Neural cell (in vitro differentiated cells): ENCODE data around the gene MAPK1. TPM values are rescaled to one million over a fixed set of nuclear protein-coding genes. Genes with fewer than 3 reads are reported as not detected.

ENCODE experiments used
- H2AFZ ChIP-seq: fragments of 200-600, 300-800 bp; sonication (generic), shearing (Covaris generic); 2 replicates; pipeline ENCODE4 v1.6.0; 2014; ENCODE audit warnings: low read depth, mild to moderate bottlenecking, antibody characterized with exemption, low read length, moderate library complexity
- H3F3A ChIP-seq: fragments of 200-600 bp; shearing (Covaris generic); 2 replicates; pipeline ENCODE4 v1.6.1; 2016; ENCODE audit warnings: mild to moderate bottlenecking, moderate library complexity, mixed read lengths, antibody characterized with exemption, low read length; ENCODE audit not compliant: insufficient read depth, poor library complexity, severe bottlenecking
- H3K27ac ChIP-seq: fragments of 200-600, 300-800 bp; sonication (generic), shearing (Covaris generic); 2 replicates; pipeline ENCODE4 v1.5.1; 2014; ENCODE audit warnings: mild to moderate bottlenecking, low read length, moderate library complexity
- H3K27me3 ChIP-seq: fragments of 300-800, 200-600 bp; sonication (generic), shearing (Covaris generic); 2 replicates; pipeline ENCODE4 v1.6.0; 2014; ENCODE audit warnings: mild to moderate bottlenecking, low read depth, low read length, moderate library complexity; ENCODE audit not compliant: insufficient read depth
- H3K36me3 ChIP-seq: fragments of 300-800, 200-600 bp; sonication (generic), shearing (Covaris generic); 2 replicates; pipeline ENCODE4 v1.5.1; 2014; ENCODE audit warnings: mild to moderate bottlenecking, antibody characterized with exemption, low read length, moderate library complexity; ENCODE audit not compliant: insufficient read depth
- H3K4me2 ChIP-seq: fragments of 300-800, 200-600 bp; sonication (generic), shearing (Covaris generic); 2 replicates; pipeline ENCODE4 v1.6.0; 2014; ENCODE audit warnings: mild to moderate bottlenecking, low read length
- H3K4me3 ChIP-seq: fragments of 300-800, 200-600 bp; sonication (generic), shearing (Covaris generic); 2 replicates; pipeline ENCODE4 v1.5.1; 2014; ENCODE audit warnings: mild to moderate bottlenecking, low read length, moderate library complexity
- H3K79me2 ChIP-seq: fragments of 200-600 bp; shearing (Covaris generic); replicated peaks from 2 replicates; pipeline ENCODE4 v1.6.0; 2014; ENCODE audit warnings: mild to moderate bottlenecking, low read length, moderate library complexity; ENCODE audit not compliant: insufficient read depth
- H3K9ac ChIP-seq: fragments of 300-800, 200-600 bp; sonication (generic), shearing (Covaris generic); 2 replicates; pipeline ENCODE4 v1.6.1; 2016; ENCODE audit warnings: mild to moderate bottlenecking, low read length, mixed read lengths
- H3K9me2 ChIP-seq: fragments of 200-600 bp; shearing (Covaris generic); 2 replicates; pipeline ENCODE4 v1.6.1; 2016; ENCODE audit warnings: mild to moderate bottlenecking, low read length, mixed read lengths; ENCODE audit not compliant: insufficient read depth
- H3K9me3 ChIP-seq: fragments of 200-600, 300-800 bp; sonication (generic), shearing (Covaris generic); 2 replicates; pipeline ENCODE4 v1.6.1; 2016; ENCODE audit warnings: mild to moderate bottlenecking, mixed run types, low read length, moderate library complexity, mixed read lengths
- H4K20me1 ChIP-seq: fragments of 200-600 bp; shearing (Covaris generic); 2 replicates; pipeline ENCODE4 v1.6.1; 2016; ENCODE audit warnings: mild to moderate bottlenecking, mixed run types; ENCODE audit not compliant: insufficient read depth
- CTCF ChIP-seq: fragments of 450-650 bp; IDR thresholded peaks from 2 replicates; pipeline ENCODE4 v1.5.1; 2014; ENCODE audit warnings: antibody characterized with exemption, mild to moderate bottlenecking, moderate library complexity; ENCODE audit not compliant: poor library complexity, severe bottlenecking
- EP300 ChIP-seq: fragments of 450-650 bp; conservative IDR thresholded peaks from 2 replicates; pipeline ENCODE4 v1.6.1; 2014; ENCODE audit warnings: antibody characterized with exemption, mild to moderate bottlenecking, moderate library complexity; ENCODE audit not compliant: poor library complexity, severe bottlenecking
- EZH2 ChIP-seq: fragments of 200-600, 300-800 bp; shearing (Covaris generic), sonication (generic); IDR thresholded peaks from 2 replicates; pipeline ENCODE4 v1.6.1; 2014; ENCODE audit warnings: antibody characterized with exemption, low read length, borderline replicate concordance, mild to moderate bottlenecking; ENCODE audit not compliant: insufficient read depth, poor library complexity, severe bottlenecking
- MXI1 ChIP-seq: fragments of 450-650 bp; conservative IDR thresholded peaks from 2 replicates; pipeline ENCODE4 v1.6.1; 2014; ENCODE audit warnings: antibody characterized with exemption, mild to moderate bottlenecking; ENCODE audit not compliant: poor library complexity, severe bottlenecking
- POLR2AphosphoS5 ChIP-seq: IDR thresholded peaks from 2 replicates; pipeline ENCODE4 v1.6.1; 2012
- RAD21 ChIP-seq: fragments of 450-650 bp; conservative IDR thresholded peaks from 2 replicates; pipeline ENCODE4 v1.6.1; 2014; ENCODE audit warnings: antibody characterized with exemption, mild to moderate bottlenecking, moderate library complexity
- REST ChIP-seq: IDR thresholded peaks from 2 replicates; pipeline ENCODE4 v1.6.1; 2012; ENCODE audit warnings: borderline replicate concordance
- SMC3 ChIP-seq: fragments of 450-650 bp; conservative IDR thresholded peaks from 2 replicates; pipeline ENCODE4 v1.6.1; 2014; ENCODE audit warnings: antibody characterized with exemption, mild to moderate bottlenecking, moderate library complexity; ENCODE audit not compliant: poor library complexity
- TAF1 ChIP-seq: IDR thresholded peaks from 2 replicates; pipeline ENCODE4 v1.6.1; 2012; ENCODE audit warnings: low read depth
- polyA plus RNA-seq: library from polyadenylated mRNA; depleted of rRNA; stranded (reverse); fragments of >200 nt; gene quantifications from 2 replicates; pipeline ENCODE4 v1.2.3, GENCODE V29; 2014

The MAPK1 gene
- polyA plus RNA-seq, 1 donor from 2014 or later, result 43.3 TPM

GRCh38 chr22:21735200-21736083, 132.0 kb downstream of the MAPK1 start, which contains the start of gene YPEL1:
YPEL1 (minus strand) TSS chr22:21735794; CDS start chr22:21710744, 25,050 bp downstream.
- peak within 1 kb of the TSS; percentile 61 for H3K27ac ChIP-seq
- no peaks in the 10 kb centered on the region for H3F3A ChIP-seq
- H3K27me3 ChIP-seq, result no peaks in the 10 kb centered on the region
- H3K9me3 ChIP-seq, result no peaks in the 10 kb centered on the region
- H3K9me2 ChIP-seq, result no peaks in the 10 kb centered on the region
- peak within 1 kb of the TSS; percentile 78 for H3K9ac ChIP-seq
- H4K20me1 ChIP-seq, result peaks cover 4% of the 10 kb centered on the region
- TF ChIP-seq POLR2AphosphoS5 (peak; percentile 88), EP300 (peak; percentile 53), MXI1 (peak; percentile 67), RAD21 (peak; percentile 36), TAF1 (no peak), SMC3 (no peak), REST (peak; percentile 24)
- peak within 1 kb of the TSS; percentile 82 for H3K4me3 ChIP-seq
- H3K36me3 ChIP-seq, result no peaks in the 10 kb centered on the region
- H3K4me2 ChIP-seq, result peak within 1 kb of the TSS; percentile 90
- peaks cover 37% of the 10 kb centered on the region for H3K79me2 ChIP-seq
- H2AFZ ChIP-seq, result peak within 1 kb of the TSS; percentile 69

GRCh38 chr22:21734540-21735199, 132.8 kb downstream of the MAPK1 start:
- Histone ChIP-seq H3K4me3 (peak overlapping the region; percentile 82), H3K9me2 (no peaks in the 10 kb centered on the region), H3K27me3 (no peaks in the 10 kb centered on the region), H2AFZ (peak overlapping the region; percentile 24), H3F3A (no peaks in the 10 kb centered on the region), H3K9ac (peak overlapping the region; percentile 78), H3K79me2 (peaks cover 40% of the 10 kb centered on the region), H3K27ac (peak overlapping the region; percentile 61), H3K9me3 (no peaks in the 10 kb centered on the region), H4K20me1 (peaks cover 4% of the 10 kb centered on the region), H3K4me2 (peak overlapping the region; percentile 90), H3K36me3 (no peaks in the 10 kb centered on the region)
- TF ChIP-seq CTCF (no peak), EP300 (no peak), TAF1 (no peak), POLR2AphosphoS5 (no peak), RAD21 (no peak), SMC3 (no peak), EZH2 (no peak), REST (no peak), MXI1 (no peak)
